Left hindlimb (tissue), 1 donor: ENCODE results near the gene SEC14L2.
"Not testable (repeated sequence)": the region's sequence is repeated elsewhere in the genome, so short reads cannot be mapped to it uniquely, and the experiment has no call there.

ENCODE experiments used
- DNase-seq: peaks from one replicate; pipeline ENCODE4 v3.0.0-alpha.2; 2018

The SEC14L2 gene

DNA sequence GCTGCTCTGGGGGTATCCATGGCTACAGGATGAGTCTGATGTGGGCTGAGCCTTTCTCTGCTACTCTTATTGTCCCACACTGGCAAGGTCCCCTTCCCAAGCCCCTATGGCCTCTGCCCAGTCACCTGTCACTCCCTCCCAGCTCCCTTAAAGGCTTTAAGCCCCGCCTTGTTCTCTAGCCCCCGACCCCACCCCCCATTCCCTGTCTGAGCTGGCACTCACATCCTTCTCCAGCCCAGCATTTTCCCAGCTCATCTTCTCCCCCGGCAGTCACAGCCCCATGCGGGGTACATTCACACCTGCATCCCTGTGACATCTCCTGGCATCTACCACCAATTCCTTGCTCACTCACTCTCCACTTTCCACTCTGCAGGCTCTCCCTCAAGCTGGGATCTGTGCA, 33.1 kb downstream of the SEC14L2 start:
- DNase-seq = no peak

- no peak for DNase-seq
These were observed 34.1 kb downstream of the SEC14L2 start for GRCh38 chr22:30430933-30431332.

GRCh38 chr22:30432096-30432495, 35.3 kb downstream of the SEC14L2 start:
- DNase-seq = no peak

DNA sequence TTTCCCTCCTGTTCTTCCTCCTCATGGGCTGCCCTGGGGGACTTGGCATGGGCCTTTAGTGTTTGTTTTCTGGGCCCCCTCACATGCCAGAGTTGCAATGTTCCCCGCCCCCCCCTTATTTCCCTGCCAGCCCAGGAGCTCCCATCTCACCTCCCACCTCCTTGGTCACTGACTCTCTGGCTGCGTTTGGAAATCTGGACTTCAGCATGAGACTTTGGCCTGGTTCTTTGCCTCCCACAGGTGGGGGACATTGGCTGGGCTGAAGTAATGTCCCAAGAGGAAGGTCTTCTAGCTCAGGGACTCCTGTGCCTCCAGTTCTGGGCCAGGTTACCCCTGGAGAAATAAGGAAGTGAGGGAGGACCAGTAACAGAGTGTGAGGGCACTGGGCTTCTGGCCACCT, 35.7 kb downstream of the SEC14L2 start:
- no peak for DNase-seq

GRCh38 chr22:30433227-30433626, 36.4 kb downstream of the SEC14L2 start:
- DNase-seq = no peak

- DNase-seq = no peak
These were observed 37.0 kb downstream of the SEC14L2 start for GRCh38 chr22:30433773-30434172.

- no peak for DNase-seq
These were observed 38.0 kb downstream of the SEC14L2 start for GRCh38 chr22:30434843-30435242.

- DNase-seq = no peak
These were observed 38.9 kb downstream of the SEC14L2 start for GRCh38 chr22:30435674-30436126.

- no peak for DNase-seq
These were observed 39.4 kb downstream of the SEC14L2 start for GRCh38 chr22:30436196-30436595.

DNA sequence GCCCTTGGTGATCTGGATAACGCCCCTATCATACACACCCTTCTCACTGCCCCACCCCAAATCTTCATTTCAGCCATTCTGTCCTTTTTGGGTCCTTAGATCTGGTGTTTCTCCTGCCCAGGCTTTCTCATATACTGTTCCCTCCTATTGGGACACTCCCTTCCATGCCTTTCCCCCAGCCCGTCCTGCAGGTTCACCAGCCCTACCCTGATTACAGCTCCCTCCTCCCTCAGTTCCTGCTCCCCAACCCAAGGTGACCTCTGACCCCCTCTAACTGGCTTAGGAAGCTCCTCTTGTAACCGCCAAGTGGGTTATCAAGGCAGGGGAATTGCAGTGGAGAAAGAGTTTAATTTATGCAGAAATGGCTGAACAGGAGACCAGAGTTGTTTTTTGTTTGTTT, 41.7 kb downstream of the SEC14L2 start:
- DNase-seq = no peak

DNA sequence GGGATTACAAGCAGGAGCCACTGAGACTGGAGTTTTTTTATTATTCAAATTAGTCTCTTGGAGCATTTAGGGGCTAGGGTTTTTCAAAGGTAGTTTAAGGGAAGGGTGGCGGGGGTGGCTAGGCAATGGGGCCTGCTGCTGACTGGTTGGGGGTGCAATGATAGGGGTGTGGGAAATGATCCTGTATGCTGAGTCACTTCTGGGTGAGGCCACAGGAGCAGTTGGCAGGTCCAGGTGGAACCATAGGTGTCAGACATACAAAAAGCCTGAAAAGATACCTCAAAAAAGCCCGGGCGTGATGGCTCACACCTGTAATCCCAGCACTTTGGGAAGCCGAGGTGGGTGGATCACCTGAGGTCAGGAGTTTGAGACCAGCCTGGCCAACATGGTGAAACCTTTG, 42.4 kb downstream of the SEC14L2 start:
- DNase-seq = no peak

- DNase-seq = no peak
These were observed 43.0 kb downstream of the SEC14L2 start for GRCh38 chr22:30439836-30440235.

GRCh38 chr22:30441088-30441487, 44.3 kb downstream of the SEC14L2 start:
- DNase-seq = no peak

GRCh38 chr22:30444632-30445437, 48.0 kb downstream of the SEC14L2 start:
- DNase-seq = peak; percentile 53

DNA sequence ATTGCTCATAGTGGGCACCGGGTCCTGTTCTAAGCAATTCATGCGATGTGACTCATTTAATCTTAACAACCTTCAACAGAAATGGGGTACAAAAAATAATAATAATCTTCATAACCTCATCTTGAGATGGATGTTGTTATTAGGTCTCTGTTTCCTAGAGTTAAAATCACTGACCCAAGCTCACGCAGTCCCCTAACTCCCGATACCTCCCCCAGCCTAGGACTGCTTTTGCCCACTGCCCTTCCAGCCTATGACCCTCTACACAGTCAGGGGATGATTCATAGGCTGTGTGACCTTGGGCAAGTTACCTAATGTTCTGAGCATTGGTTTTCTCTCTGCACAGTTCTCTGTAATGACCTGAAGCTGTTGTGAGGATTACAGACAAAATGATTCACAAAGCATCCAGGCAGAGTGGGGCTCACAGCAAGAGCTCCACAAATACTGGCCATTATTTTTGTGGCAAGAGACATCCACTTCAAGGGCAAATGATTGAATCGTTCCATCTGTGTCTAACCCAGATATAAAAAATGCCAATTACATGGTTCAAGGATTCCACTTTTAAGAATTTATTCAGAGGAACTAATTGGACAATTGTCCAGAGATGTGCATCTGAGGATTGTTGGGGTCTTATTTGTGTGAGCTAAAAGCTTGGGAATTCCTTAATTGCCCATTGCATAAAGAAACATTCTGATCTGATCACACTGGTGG, 48.8 kb downstream of the SEC14L2 start:
- DNase-seq = no peak

DNA sequence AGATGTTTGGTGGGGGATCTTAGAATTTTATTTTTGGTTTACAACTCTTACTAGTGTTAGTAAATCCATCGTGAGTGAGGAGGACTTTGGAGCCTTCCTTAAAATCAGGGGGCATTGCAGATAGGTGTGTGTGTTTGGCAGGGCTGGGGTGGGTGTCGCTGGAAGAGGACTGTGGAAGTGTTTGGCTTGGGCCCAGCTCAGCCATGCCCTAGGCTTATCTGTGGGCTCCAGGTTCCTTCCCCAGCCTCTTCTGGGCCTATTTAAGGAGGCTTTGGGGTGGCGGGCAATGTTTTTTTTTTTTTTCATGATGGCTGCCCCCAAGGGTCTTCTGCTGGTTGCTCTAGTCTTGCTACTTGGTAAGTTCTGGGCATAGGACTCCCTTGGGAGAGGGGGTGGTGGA, 50.8 kb downstream of the SEC14L2 start:
- DNase-seq = no peak

DNA sequence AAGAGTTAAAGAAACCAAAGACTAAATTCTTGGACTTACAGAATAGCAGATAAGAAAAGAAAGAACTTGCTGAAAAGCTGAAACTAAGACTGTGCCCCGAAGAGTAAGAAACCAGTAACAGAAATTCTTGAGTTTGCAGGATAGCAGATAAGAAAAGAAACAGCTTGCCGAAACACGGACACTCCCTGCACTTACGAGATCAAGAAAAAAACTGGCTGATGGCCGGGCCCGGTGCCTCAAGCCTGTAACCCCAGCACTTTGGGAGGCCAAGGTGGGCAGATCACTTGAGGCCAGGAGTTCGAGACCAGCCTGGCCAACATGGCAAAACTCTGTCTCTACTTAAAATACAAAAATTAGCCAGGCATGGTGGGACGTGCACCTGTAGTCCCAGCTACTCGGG, 54.7 kb downstream of the SEC14L2 start:
- DNase-seq = not testable (repeated sequence)

DNA sequence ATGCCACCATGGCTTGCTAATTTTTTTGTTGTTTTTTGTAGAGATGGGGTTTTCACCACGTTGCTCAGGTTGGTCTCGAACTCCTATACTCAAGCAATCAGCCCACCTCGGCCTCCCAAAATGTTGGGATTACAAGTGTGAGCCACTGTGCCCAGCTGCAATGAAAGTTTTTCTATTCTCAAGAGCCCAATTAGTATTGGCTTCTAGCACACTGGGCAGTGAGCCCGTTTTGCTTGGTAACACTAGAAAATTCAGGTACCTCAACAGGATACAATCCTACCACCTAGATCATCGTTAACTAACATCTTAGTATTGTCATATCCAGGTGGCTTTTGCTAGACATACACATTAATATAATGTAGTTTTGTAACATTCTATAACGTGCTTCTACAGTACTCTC, 56.0 kb downstream of the SEC14L2 start:
- DNase-seq = no peak

GRCh38 chr22:30453731-30454510, 57.1 kb downstream of the SEC14L2 start:
- no peak for DNase-seq

DNA sequence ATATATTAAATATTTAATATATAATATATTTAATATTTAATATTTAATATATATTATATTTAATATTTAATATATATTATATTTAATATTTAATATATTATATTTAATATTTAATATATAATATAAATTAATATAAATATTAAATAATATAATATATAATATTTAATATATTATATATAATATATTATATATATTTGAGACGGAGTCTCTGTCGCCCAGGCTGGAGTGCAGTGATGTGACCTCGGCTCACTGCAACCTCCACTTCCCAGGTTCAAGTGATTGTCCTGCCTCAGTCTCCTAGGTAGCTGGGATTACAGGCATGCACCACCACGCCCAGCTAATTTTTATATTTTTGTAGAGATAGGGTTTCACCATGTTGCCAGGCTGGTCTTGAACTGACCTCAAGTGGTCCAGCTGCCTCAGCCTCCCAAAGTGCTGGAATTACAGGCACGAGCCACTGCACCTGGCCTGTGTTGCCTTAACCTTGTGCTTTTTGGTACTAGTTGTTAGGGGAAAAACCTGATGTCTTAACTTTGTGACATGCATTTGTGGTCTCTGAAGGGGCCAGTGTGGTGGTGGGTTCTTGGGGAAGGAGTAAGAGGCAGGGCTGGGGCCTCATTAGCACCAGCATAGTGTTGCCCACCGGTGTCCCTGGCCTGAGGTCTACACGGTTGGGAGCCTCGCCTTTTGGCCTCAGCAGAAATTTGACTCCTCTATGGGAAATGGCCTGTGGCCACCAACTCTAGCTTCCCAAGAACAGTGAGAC, 58.4 kb downstream of the SEC14L2 start:
- DNase-seq = no peak

DNA sequence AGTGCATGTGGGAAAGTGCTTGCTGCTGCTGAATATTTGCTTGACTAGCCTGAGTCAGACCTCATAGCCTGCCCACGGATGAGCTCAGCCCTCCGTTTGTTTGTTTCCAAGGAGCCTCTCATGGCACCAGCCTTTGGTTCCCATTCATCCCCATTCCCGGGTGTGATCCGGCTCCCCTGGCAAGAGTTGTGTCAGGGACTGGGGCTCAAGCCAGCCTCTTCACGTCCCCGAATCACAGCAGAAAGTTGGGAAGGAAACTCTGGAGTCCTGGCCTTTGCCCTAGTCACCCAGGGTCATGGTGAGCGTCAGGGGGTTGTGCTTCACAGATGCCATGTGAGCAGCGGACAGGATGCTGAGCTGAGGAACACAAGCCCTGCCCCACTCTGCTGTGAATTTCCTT, 61.2 kb downstream of the SEC14L2 start:
- DNase-seq = no peak

GRCh38 chr22:30459181-30460052, 62.6 kb downstream of the SEC14L2 start:
- DNase-seq = no peak
